Activated CD8-positive, alpha-beta T cell treated with anti-CD3 and anti-CD28 coated beads for 36 hours (primary cell): ENCODE measurements around the gene METAP1D. TPM values are rescaled to one million over a fixed set of nuclear protein-coding genes. Genes with fewer than 3 reads are reported as not detected.

Experiments used
- ATAC-seq: fragments of 200-7000 bp; cut with Tn5 transposase; one replicate; pipeline ENCODE4 v1.10.0; 2021; ENCODE audit warnings: mild to moderate bottlenecking, moderate library complexity
- CTCF ChIA-PET: fragments of 350-600 bp; sonication (Branson Sonifier 250); formaldehyde crosslinking; loops from one replicate; lab custom pipeline; 2021; ENCODE audit warnings: antibody characterized with exemption; lab: Charles Lee
- POLR2A ChIA-PET: fragments of 350-600 bp; sonication (Branson Sonifier 250); formaldehyde crosslinking; loops from one replicate; lab custom pipeline; 2021; ENCODE audit warnings: antibody characterized with exemption; lab: Charles Lee
- DNase-seq: peaks from one replicate; pipeline ENCODE4 v3.0.0-alpha.2; 2020
- H3K27ac Mint-ChIP-seq: one replicate; pipeline ENCODE4 v1.8.0; 2021; ENCODE audit warnings: mild to moderate bottlenecking, mixed read lengths
- H3K27me3 Mint-ChIP-seq: one replicate; pipeline ENCODE4 v1.8.0; 2021; ENCODE audit warnings: mixed read lengths
- H3K36me3 Mint-ChIP-seq: one replicate; pipeline ENCODE4 v1.8.0; 2021; ENCODE audit warnings: low read depth, mixed read lengths
- H3K4me1 Mint-ChIP-seq: one replicate; pipeline ENCODE4 v1.8.0; 2021; ENCODE audit warnings: low read depth, mixed read lengths
- H3K4me3 Mint-ChIP-seq: one replicate; pipeline ENCODE4 v1.8.0; 2021; ENCODE audit warnings: mild to moderate bottlenecking, moderate library complexity, mixed read lengths
- H3K9me3 Mint-ChIP-seq: one replicate; pipeline ENCODE4 v1.8.0; 2021; ENCODE audit warnings: mixed read lengths
- intact Hi-C: fragments of 100-400 bp; cut with micrococcal nuclease; formaldehyde crosslinking; loops from one replicate; pipeline ENCODE4 v1.10.0; 2022
- total RNA-seq, 2 experiments: library from RNA; stranded (reverse); gene quantifications; one replicate each; pipeline ENCODE4 v1.2.3, GENCODE V29; 2021
- TF ChIP-seq, protein P1 (sequence below): fragments of 200-600 bp; IDR thresholded peaks from one replicate; pipeline ENCODE4 v1.8.0; 2022; ENCODE audit warnings: antibody characterized with exemption, mild to moderate bottlenecking

The METAP1D gene
- total RNA-seq, 2 experiments from 2014 or later: 5.4 to 8.8 TPM

- ChIA-PET POLR2A (no interaction called here), CTCF (no interaction called here)
- intact Hi-C loops: no loop called here
- DNase-seq (no peak), ATAC-seq (no peak)
- Mint-ChIP-seq H3K36me3 (no peaks in the 10 kb centered on the region), H3K27ac (no peak overlapping the region), H3K4me1 (peaks cover 3% of the 10 kb centered on the region), H3K27me3 (no peaks in the 10 kb centered on the region), H3K4me3 (no peak overlapping the region), H3K9me3 (no peaks in the 10 kb centered on the region)
- TF ChIP-seq, protein P1, sequence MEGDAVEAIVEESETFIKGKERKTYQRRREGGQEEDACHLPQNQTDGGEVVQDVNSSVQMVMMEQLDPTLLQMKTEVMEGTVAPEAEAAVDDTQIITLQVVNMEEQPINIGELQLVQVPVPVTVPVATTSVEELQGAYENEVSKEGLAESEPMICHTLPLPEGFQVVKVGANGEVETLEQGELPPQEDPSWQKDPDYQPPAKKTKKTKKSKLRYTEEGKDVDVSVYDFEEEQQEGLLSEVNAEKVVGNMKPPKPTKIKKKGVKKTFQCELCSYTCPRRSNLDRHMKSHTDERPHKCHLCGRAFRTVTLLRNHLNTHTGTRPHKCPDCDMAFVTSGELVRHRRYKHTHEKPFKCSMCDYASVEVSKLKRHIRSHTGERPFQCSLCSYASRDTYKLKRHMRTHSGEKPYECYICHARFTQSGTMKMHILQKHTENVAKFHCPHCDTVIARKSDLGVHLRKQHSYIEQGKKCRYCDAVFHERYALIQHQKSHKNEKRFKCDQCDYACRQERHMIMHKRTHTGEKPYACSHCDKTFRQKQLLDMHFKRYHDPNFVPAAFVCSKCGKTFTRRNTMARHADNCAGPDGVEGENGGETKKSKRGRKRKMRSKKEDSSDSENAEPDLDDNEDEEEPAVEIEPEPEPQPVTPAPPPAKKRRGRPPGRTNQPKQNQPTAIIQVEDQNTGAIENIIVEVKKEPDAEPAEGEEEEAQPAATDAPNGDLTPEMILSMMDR: no peak
Observed at GRCh38 chr2:172046080-172046678, 46.4 kb downstream of the METAP1D start.

DNA sequence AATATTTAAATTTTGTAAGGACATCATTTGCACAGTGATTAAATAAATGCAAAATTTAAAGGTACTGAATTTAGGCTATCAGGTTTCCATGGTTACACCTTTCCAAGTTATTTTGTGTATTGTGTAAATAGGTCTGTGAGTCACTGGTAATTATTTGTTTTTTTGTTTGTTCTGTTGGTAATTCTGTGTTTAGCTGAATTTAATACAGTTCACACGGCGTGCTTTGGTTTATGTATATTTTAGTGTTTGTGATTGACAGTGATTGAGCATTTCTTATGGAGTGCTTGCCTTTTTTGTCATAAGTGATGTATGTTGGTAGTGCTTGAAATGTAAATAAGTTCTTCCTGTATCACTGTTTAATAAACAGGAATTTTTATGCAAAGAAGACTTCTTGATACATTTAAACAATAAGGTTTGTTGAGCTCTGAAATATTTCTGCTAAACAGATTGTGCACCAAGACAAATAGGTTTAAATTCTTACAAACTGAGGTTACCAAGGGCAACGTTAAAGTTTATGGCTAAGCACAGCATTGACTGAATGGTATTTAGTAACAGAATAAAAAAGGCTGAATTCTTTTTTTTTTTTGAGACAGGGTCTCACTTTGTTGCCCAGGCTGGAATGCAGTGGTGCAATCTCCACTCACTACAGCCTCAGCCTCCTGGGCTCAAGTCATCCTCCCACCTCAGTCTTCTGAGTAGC lies 47.3 kb downstream of the METAP1D start:
- CTCF ChIA-PET: interaction anchor here (0.7 to 0.9 kb wide), 2 partner anchors 10 to 1440 kb away, joined by 3 read pairs; no protein-coding TSS in a partner anchor
- no peak overlapping the region for H3K27ac Mint-ChIP-seq

DNA sequence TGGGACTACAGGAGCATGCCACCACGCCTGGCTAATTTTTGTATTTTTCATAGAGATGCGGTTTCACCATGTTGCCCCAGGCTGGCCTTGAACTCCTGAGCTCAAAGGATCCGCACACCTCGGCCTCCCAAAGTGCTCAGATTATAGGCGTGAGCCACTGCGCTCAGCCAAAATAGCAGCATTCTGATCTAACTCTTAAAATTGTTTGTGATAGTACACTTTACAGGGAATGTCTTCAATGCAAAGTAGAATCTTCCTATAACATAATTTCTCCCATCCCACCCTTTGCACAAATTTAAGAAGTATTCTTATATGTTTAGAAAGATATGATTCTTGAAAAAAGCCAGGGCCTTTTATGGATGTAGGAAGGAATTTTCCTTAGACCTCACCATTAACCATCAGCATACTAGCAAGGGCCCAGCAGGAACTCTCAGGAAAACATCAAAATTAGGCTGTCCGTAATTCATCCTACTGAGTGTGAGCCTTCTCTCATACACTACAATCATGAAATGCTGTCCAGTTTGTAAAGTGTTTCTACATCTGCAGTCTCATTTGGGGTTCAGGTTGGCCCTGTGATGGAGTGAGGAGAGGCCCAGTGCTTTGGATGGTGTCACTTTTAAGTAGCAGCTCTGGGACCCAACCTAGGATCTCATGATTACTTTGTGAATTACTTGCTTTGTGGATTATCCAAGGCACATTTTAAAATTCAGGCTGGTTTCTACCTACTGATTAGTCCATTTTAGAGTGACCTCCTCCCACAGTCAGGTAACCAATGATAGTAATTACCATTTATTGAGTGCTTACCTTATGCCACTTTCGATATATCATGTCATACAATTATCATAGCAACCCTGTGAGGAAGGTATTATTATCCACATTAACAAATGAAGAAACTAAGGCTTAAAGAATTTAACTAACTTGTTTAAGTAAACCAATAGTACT lies 48.1 kb downstream of the METAP1D start:
- TF ChIP-seq, protein P1: no peak

More for the DNA sequence above, 47.3 kb downstream of the METAP1D start:
- Mint-ChIP-seq H3K4me3 (no peak overlapping the region), H3K27me3 (no peaks in the 10 kb centered on the region), H3K36me3 (no peaks in the 10 kb centered on the region), H3K4me1 (peaks cover 3% of the 10 kb centered on the region), H3K9me3 (no peaks in the 10 kb centered on the region)
- TF ChIP-seq, protein P1: no peak
- ATAC-seq (no peak), DNase-seq (no peak)
- intact Hi-C loops: no loop called here
- POLR2A ChIA-PET: interaction anchor here (0.6 kb wide), 1 partner anchor 576 kb away, joined by 3 read pairs; no protein-coding TSS in a partner anchor

GRCh38 chr2:172048508-172049503 lies 49.1 kb downstream of the METAP1D start:
- H3K9me3 Mint-ChIP-seq: no peaks in the 10 kb centered on the region
- H3K27ac Mint-ChIP-seq: no peak overlapping the region
- peaks cover 3% of the 10 kb centered on the region for H3K4me1 Mint-ChIP-seq
- no peaks in the 10 kb centered on the region for H3K36me3 Mint-ChIP-seq
- TF ChIP-seq, protein P1: no peak
- ATAC-seq (no peak), DNase-seq (no peak)
- intact Hi-C loops: no loop called here
- ChIA-PET CTCF (interaction anchor here (1.5 kb wide), 1 partner anchor 11 kb away, joined by 4 read pairs; no protein-coding TSS in a partner anchor), POLR2A (interaction anchor here (0.6 kb wide), 1 partner anchor 229 kb away, joined by 3 read pairs; no protein-coding TSS in a partner anchor)
- no peaks in the 10 kb centered on the region for H3K27me3 Mint-ChIP-seq
- H3K4me3 Mint-ChIP-seq: no peak overlapping the region

More for the DNA sequence above, 48.1 kb downstream of the METAP1D start:
- CTCF ChIA-PET: interaction anchor here (0.9 to 1.5 kb wide), 2 partner anchors 9 to 10 kb away, joined by 3 to 4 read pairs; no protein-coding TSS in a partner anchor
- no peak for DNase-seq
- Mint-ChIP-seq H3K9me3 (no peaks in the 10 kb centered on the region), H3K4me1 (peaks cover 3% of the 10 kb centered on the region), H3K36me3 (no peaks in the 10 kb centered on the region), H3K4me3 (no peak overlapping the region), H3K27ac (no peak overlapping the region), H3K27me3 (no peaks in the 10 kb centered on the region)
- no peak for ATAC-seq
- POLR2A ChIA-PET: interaction anchor here (0.6 kb wide), 1 partner anchor 577 kb away, joined by 3 read pairs; no protein-coding TSS in a partner anchor
- intact Hi-C loops: no loop called here
